SK-N-SH treated with all-trans-retinoic acid at 6 μM for 48 hours (cell line): Measurements from ENCODE around the gene ATP11A.

Experiments used
- ATAC-seq: fragments of 200-7000 bp; cut with Tn5 transposase; 3 replicates; pipeline ENCODE4 v1.9.1; 2020; ENCODE audit warnings: mild to moderate bottlenecking, moderate library complexity
- ARNTL ChIP-seq: fragments of 450-650 bp; formaldehyde crosslinking; IDR thresholded peaks from 2 replicates; pipeline ENCODE4 v1.5.0; 2020; ENCODE audit warnings: low read depth, mild to moderate bottlenecking, moderate library complexity, borderline replicate concordance
- CREB5 ChIP-seq: fragments of 250-450 bp; sonication (Bioruptor Pico); IDR thresholded peaks from 2 replicates; pipeline ENCODE4 v1.5.1; 2020; ENCODE audit warnings: low read depth, mild to moderate bottlenecking, moderate library complexity
- CSDC2 ChIP-seq: fragments of 250-450 bp; sonication (Bioruptor Pico); IDR thresholded peaks from 2 replicates; pipeline ENCODE4 v1.5.0; 2020; ENCODE audit warnings: mild to moderate bottlenecking, moderate library complexity
- CSRNP3 ChIP-seq: fragments of 250-450 bp; sonication (Bioruptor Pico); IDR thresholded peaks from 2 replicates; pipeline ENCODE4 v1.5.1; 2021; ENCODE audit warnings: mild to moderate bottlenecking, moderate library complexity
- ESRRG ChIP-seq: fragments of 250-450 bp; sonication (Bioruptor Pico); IDR thresholded peaks from 2 replicates; pipeline ENCODE4 v1.6.1; 2021; ENCODE audit warnings: mild to moderate bottlenecking
- GLIS3 ChIP-seq: fragments of 250-450 bp; sonication (Bioruptor Pico); IDR thresholded peaks from 2 replicates; pipeline ENCODE4 v1.5.0; 2020; ENCODE audit warnings: mild to moderate bottlenecking, moderate library complexity
- ISL1 ChIP-seq: fragments of 250-450 bp; sonication (Bioruptor Pico); IDR thresholded peaks from 2 replicates; pipeline ENCODE4 v2.1.2; 2022; ENCODE audit warnings: mild to moderate bottlenecking, moderate library complexity
- OSR1 ChIP-seq: fragments of 250-450 bp; sonication (Bioruptor Pico); IDR thresholded peaks from 2 replicates; pipeline ENCODE4 v1.8.0; 2022; ENCODE audit warnings: moderate library complexity, mild to moderate bottlenecking, inconsistent platforms
- PATZ1 ChIP-seq: fragments of 250-450 bp; sonication (Bioruptor Pico); IDR thresholded peaks from 2 replicates; pipeline ENCODE4 v1.8.0; 2020; ENCODE audit warnings: mild to moderate bottlenecking, moderate library complexity, borderline replicate concordance
- POU6F1 ChIP-seq: fragments of 250-450 bp; sonication (Bioruptor Pico); IDR thresholded peaks from 2 replicates; pipeline ENCODE4 v1.8.0; 2021; ENCODE audit warnings: low read depth, mild to moderate bottlenecking, moderate library complexity, borderline replicate concordance
- PPARA ChIP-seq: fragments of 250-450 bp; sonication (Bioruptor Pico); IDR thresholded peaks from 2 replicates; pipeline ENCODE4 v1.5.0; 2020; ENCODE audit warnings: mild to moderate bottlenecking, borderline replicate concordance
- SNAI2 ChIP-seq: fragments of 250-450 bp; sonication (Bioruptor Pico); IDR thresholded peaks from 2 replicates; pipeline ENCODE4 v1.5.0; 2020; ENCODE audit warnings: mild to moderate bottlenecking, moderate library complexity
- TCF4 ChIP-seq: fragments of 250-450 bp; sonication (Bioruptor Pico); IDR thresholded peaks from 2 replicates; pipeline ENCODE4 v1.8.0; 2021; ENCODE audit warnings: mild to moderate bottlenecking, moderate library complexity, borderline replicate concordance
- TOX ChIP-seq: fragments of 250-450 bp; sonication (Bioruptor Pico); IDR thresholded peaks from 2 replicates; pipeline ENCODE4 v1.8.0; 2021; ENCODE audit warnings: mild to moderate bottlenecking, moderate library complexity, borderline replicate concordance
- TSHZ2 ChIP-seq: fragments of 250-450 bp; sonication (Bioruptor Pico); IDR thresholded peaks from 2 replicates; pipeline ENCODE4 v1.5.0; 2020; ENCODE audit warnings: mild to moderate bottlenecking, moderate library complexity
- ZC3H10 ChIP-seq: fragments of 250-450 bp; sonication (Bioruptor Pico); IDR thresholded peaks from 2 replicates; pipeline ENCODE4 v1.5.1; 2021; ENCODE audit warnings: mild to moderate bottlenecking, moderate library complexity
- ZFP3 ChIP-seq: fragments of 250-450 bp; sonication (Bioruptor Pico); IDR thresholded peaks from 2 replicates; pipeline ENCODE4 v1.5.0; 2020; ENCODE audit warnings: mild to moderate bottlenecking, moderate library complexity
- ZFP30 ChIP-seq: fragments of 450-650 bp; formaldehyde crosslinking; IDR thresholded peaks from 2 replicates; pipeline ENCODE4 v1.5.0; 2022; ENCODE audit warnings: mild to moderate bottlenecking, moderate library complexity
- ZNF565 ChIP-seq: fragments of 450-650 bp; formaldehyde crosslinking; conservative IDR thresholded peaks from 2 replicates; pipeline ENCODE4 v1.5.0; 2020; ENCODE audit warnings: low read depth, mild to moderate bottlenecking, moderate library complexity
- ZNF8 ChIP-seq: fragments of 450-650 bp; formaldehyde crosslinking; IDR thresholded peaks from 2 replicates; pipeline ENCODE4 v1.5.0; 2020; ENCODE audit warnings: mild to moderate bottlenecking, moderate library complexity

Gene ATP11A

GRCh38 chr13:112697756-112698655, 8.2 kb downstream of the ATP11A start:
- TF ChIP-seq ISL1 (CRISPR knock-in tag), result no peak
- no peak for TF ChIP-seq ZFP3 (CRISPR knock-in tag)
- no peak for TF ChIP-seq GLIS3 (CRISPR knock-in tag)
- TF ChIP-seq PATZ1, result no peak
- TF ChIP-seq ESRRG (CRISPR knock-in tag), result no peak
- TF ChIP-seq, all 23 proteins: peak for 0
- no peak for ATAC-seq

GRCh38 chr13:112699322-112699918, 9.6 kb downstream of the ATP11A start:
- no peak for ATAC-seq
- no peak for TF ChIP-seq ISL1 (CRISPR knock-in tag)
- TF ChIP-seq ZC3H10 (CRISPR knock-in tag), result no peak
- no peak for TF ChIP-seq TOX (CRISPR knock-in tag)
- no peak for TF ChIP-seq ZFP30
- TF ChIP-seq ZNF565, result no peak
- TF ChIP-seq CREB5 (CRISPR knock-in tag), result no peak
- no peak for TF ChIP-seq CSDC2 (CRISPR knock-in tag)
- TF ChIP-seq CSRNP3 (CRISPR knock-in tag), result no peak
- TF ChIP-seq TSHZ2 (CRISPR knock-in tag), result no peak
- TF ChIP-seq POU6F1 (CRISPR knock-in tag), result no peak
- TF ChIP-seq ARNTL (CRISPR knock-in tag), result no peak
- TF ChIP-seq ESRRG (CRISPR knock-in tag), result no peak
- no peak for TF ChIP-seq PATZ1
- TF ChIP-seq TCF4 (CRISPR knock-in tag), result no peak
- TF ChIP-seq SNAI2, result no peak
- no peak for TF ChIP-seq OSR1 (CRISPR knock-in tag)
- no peak for TF ChIP-seq PPARA (CRISPR knock-in tag)
- TF ChIP-seq ZNF8 (CRISPR knock-in tag), result no peak
- no peak for TF ChIP-seq ZFP3 (CRISPR knock-in tag)
- no peak for TF ChIP-seq GLIS3 (CRISPR knock-in tag)
